H1 (cell line): ENCODE results near the gene GSTT2. TPM values are rescaled to one million over a fixed set of nuclear protein-coding genes. Genes with fewer than 3 reads are reported as not detected.

Experiments
- CTCF ChIA-PET: fragments of 300-600 bp; sonication (Branson Sonifier 250); formaldehyde crosslinking; loops from one replicate; lab custom pipeline; 2021; ENCODE audit not compliant: partially characterized antibody; lab: Charles Lee
- POLR2A ChIA-PET: fragments of 300-600 bp; sonication (Branson Sonifier 250); formaldehyde crosslinking; loops from one replicate; lab custom pipeline; 2021; ENCODE audit warnings: inconsistent platforms; ENCODE audit not compliant: partially characterized antibody; lab: Charles Lee
- DNase-seq, 2 experiments: peaks; one replicate each; pipeline versions ENCODE4 v3.0.0 to v3.0.0-alpha.2; 2010 to 2022; ENCODE audit warnings: low spot score in 2 of 2, low read depth in 1 of 2, mixed read lengths in 1 of 2
- FAIRE-seq: peaks from 2 replicates; lab custom pipeline; 2011; peaks lifted over from hg19 to GRCh38; lab: Jason Lieb, UNC
- H2AFZ ChIP-seq: 2 replicates; pipeline ENCODE4 v1.8.1; 2012; ENCODE audit warnings: low read length, inconsistent platforms
- H2AK5ac ChIP-seq: 2 replicates; pipeline ENCODE4 v1.6.1; 2013; ENCODE audit warnings: low read depth, low read length
- H2BK120ac ChIP-seq: replicated peaks from 2 replicates; pipeline ENCODE3; 2013; ENCODE audit warnings: low read depth, low read length, inconsistent platforms
- H2BK12ac ChIP-seq: 2 replicates; pipeline ENCODE4 v1.6.1; 2013; ENCODE audit warnings: low read depth, low read length
- H2BK15ac ChIP-seq: 2 replicates; pipeline ENCODE4 v1.6.1; 2013; ENCODE audit warnings: low read length
- H2BK20ac ChIP-seq: 2 replicates; pipeline ENCODE4 v1.6.1; 2013; ENCODE audit warnings: low read length
- H2BK5ac ChIP-seq: 2 replicates; pipeline ENCODE4 v1.6.1; 2013; ENCODE audit warnings: low read depth, low read length
- H3K14ac ChIP-seq: 2 replicates; pipeline ENCODE4 v1.6.1; 2013; ENCODE audit warnings: inconsistent platforms; ENCODE audit not compliant: insufficient read length
- H3K18ac ChIP-seq: 2 replicates; pipeline ENCODE4 v1.6.1; 2013; ENCODE audit warnings: low read length; ENCODE audit errors: extremely low read depth
- H3K23ac ChIP-seq: 2 replicates; pipeline ENCODE4 v1.6.1; 2013; ENCODE audit warnings: inconsistent platforms; ENCODE audit not compliant: insufficient read length
- H3K23me2 ChIP-seq: 2 replicates; pipeline ENCODE4 v1.6.1; 2013; ENCODE audit warnings: low read depth, low read length
- H3K27ac ChIP-seq: 2 replicates; pipeline ENCODE4 v1.6.1; 2011; ENCODE audit warnings: low read depth, low read length, inconsistent platforms
- H3K27me3 ChIP-seq, 4 experiments: replicated peaks in 1 of 4; 1 replicate in 1 of 4; 2 replicates in 3 of 4; pipeline versions ENCODE4 v1.6.1 to v1.8.1; 2011 to 2013; ENCODE audit warnings: low read length in 3 of 4, mild to moderate bottlenecking in 3 of 4, inconsistent platforms in 2 of 4, mixed read lengths in 2 of 4, moderate library complexity in 1 of 4; ENCODE audit not compliant: control insufficient read depth in 3 of 4, insufficient read depth in 3 of 4; ENCODE audit errors: extremely low read depth in 1 of 4
- H3K36me3 ChIP-seq, 4 experiments: 2 replicates each; pipeline versions ENCODE4 v1.6.1 to v1.8.1; 2011 to 2013; ENCODE audit warnings: mild to moderate bottlenecking in 4 of 4, low read length in 3 of 4, moderate library complexity in 2 of 4, control low read depth in 1 of 4, inconsistent platforms in 1 of 4; ENCODE audit not compliant: insufficient read depth in 4 of 4, control insufficient read depth in 2 of 4
- H3K4ac ChIP-seq: replicated peaks from 2 replicates; pipeline ENCODE3; 2013; ENCODE audit warnings: low read length, low read depth, mixed read lengths, inconsistent platforms; ENCODE audit not compliant: insufficient read length
- H3K4me1 ChIP-seq, 4 experiments: replicated peaks in 1 of 4; 1 replicate in 1 of 4; 2 replicates in 3 of 4; pipeline versions ENCODE4 v1.6.1 to v1.8.1; 2011 to 2013; ENCODE audit warnings: low read length in 3 of 4, inconsistent platforms in 2 of 4, mixed read lengths in 1 of 4; ENCODE audit not compliant: insufficient read depth in 4 of 4, control insufficient read depth in 3 of 4
- H3K4me2 ChIP-seq, 2 experiments: 2 replicates each; pipeline versions ENCODE4 v1.6.1 to v1.8.1; 2011 to 2013; ENCODE audit warnings: low read depth in 2 of 2, low read length in 2 of 2, control low read depth in 1 of 2, inconsistent platforms in 1 of 2, mild to moderate bottlenecking in 1 of 2; ENCODE audit not compliant: insufficient read depth in 1 of 2
- H3K4me3 ChIP-seq, 4 experiments: fragments of 200-600, 300-600 bp in 1 of 4; sonication (generic), shearing (Covaris generic), sonication (Bioruptor Twin) in 1 of 4; 2 replicates each; pipeline versions ENCODE4 v1.5.1 to v1.8.1; 2011 to 2016; ENCODE audit warnings: low read length in 4 of 4, low read depth in 3 of 4, control low read depth in 2 of 4, inconsistent platforms in 2 of 4, mild to moderate bottlenecking in 2 of 4, mixed read lengths in 1 of 4, moderate library complexity in 1 of 4; ENCODE audit not compliant: insufficient read depth in 2 of 4; ENCODE audit errors: extremely low read depth in 1 of 4
- H3K56ac ChIP-seq: replicated peaks from 2 replicates; pipeline ENCODE3; 2013; ENCODE audit warnings: low read depth, mild to moderate bottlenecking, mixed read lengths, low read length, inconsistent platforms; ENCODE audit not compliant: insufficient read length
- H3K79me1 ChIP-seq: 2 replicates; pipeline ENCODE4 v1.6.1; 2013; ENCODE audit warnings: low read depth, low read length, control low read depth
- H3K79me2 ChIP-seq, 2 experiments: 2 replicates each; pipeline versions ENCODE4 v1.6.1 to v1.8.1; 2012 to 2013; ENCODE audit warnings: low read length in 2 of 2, mild to moderate bottlenecking in 2 of 2, inconsistent platforms in 1 of 2; ENCODE audit not compliant: insufficient read depth in 2 of 2, control insufficient read depth in 1 of 2
- H3K9ac ChIP-seq, 4 experiments: replicated peaks in 1 of 4; 1 replicate in 1 of 4; 2 replicates in 3 of 4; pipeline versions ENCODE4 v1.6.1 to v1.8.1; 2011 to 2013; ENCODE audit warnings: low read depth in 3 of 4, low read length in 3 of 4, control low read depth in 2 of 4, mild to moderate bottlenecking in 2 of 4, moderate library complexity in 2 of 4, inconsistent platforms in 1 of 4; ENCODE audit errors: extremely low read depth in 1 of 4
- H3K9me3 ChIP-seq, 2 experiments: 2 replicates each; pipeline versions ENCODE4 v1.6.1 to v1.8.1; 2012 to 2013; ENCODE audit warnings: mild to moderate bottlenecking in 2 of 2, moderate library complexity in 2 of 2, control low read depth in 1 of 2, inconsistent platforms in 1 of 2, low read depth in 1 of 2, low read length in 1 of 2, mixed read lengths in 1 of 2; ENCODE audit not compliant: insufficient read depth in 2 of 2
- H4K20me1 ChIP-seq, 2 experiments: replicated peaks in 1 of 2; 2 replicates each; pipeline versions ENCODE3 to v1.8.1; 2011 to 2013; ENCODE audit warnings: inconsistent platforms in 2 of 2, low read length in 2 of 2, mild to moderate bottlenecking in 1 of 2; ENCODE audit not compliant: insufficient read depth in 2 of 2, control insufficient read depth in 1 of 2
- H4K5ac ChIP-seq: 2 replicates; pipeline ENCODE4 v1.6.1; 2013; ENCODE audit warnings: low read length, low read depth, mixed read lengths, inconsistent platforms; ENCODE audit not compliant: insufficient read length
- H4K8ac ChIP-seq: 2 replicates; pipeline ENCODE4 v1.8.0; 2013; ENCODE audit warnings: mild to moderate bottlenecking, moderate library complexity, low read length, inconsistent platforms; ENCODE audit not compliant: insufficient read depth; ENCODE audit errors: extremely low read depth
- H4K91ac ChIP-seq: replicated peaks from 2 replicates; pipeline ENCODE3; 2013; ENCODE audit warnings: low read length, mixed read lengths, inconsistent platforms; ENCODE audit not compliant: insufficient read length
- KDM1A ChIP-seq: fragments of 200-600, 300-600 bp; sonication (generic); IDR thresholded peaks from 2 replicates; pipeline ENCODE4 v1.7.1; 2016; ENCODE audit warnings: mild to moderate bottlenecking, low read length, borderline replicate concordance
- SAP30 ChIP-seq: fragments of 300-600 bp; sonication (generic); IDR thresholded peaks from 2 replicates; pipeline ENCODE4 v1.7.1; 2012; ENCODE audit warnings: low read length, moderate library complexity, mild to moderate bottlenecking, inconsistent platforms; ENCODE audit not compliant: insufficient read depth, insufficient replicate concordance
- WGBS, 2 experiments: shearing (Covaris generic) in 1 of 2; methylation state at CpG; one replicate each; pipeline versions ENCODE4 v1.1.6 to v1.1.7; 2013 to 2015; ENCODE audit warnings: low lambda C conversion rate in 2 of 2, mixed read lengths in 2 of 2, inconsistent platforms in 1 of 2, low coverage in 1 of 2, missing lambda C conversion rate in 1 of 2; ENCODE audit not compliant: insufficient replicate concordance in 2 of 2, insufficient coverage in 1 of 2, insufficient read length in 1 of 2; ENCODE audit errors: extremely low coverage in 1 of 2, missing lambda C conversion rate in 1 of 2; 5-methylcytosine and 5-hydroxymethylcytosine counted together
- polyA plus RNA-seq, 7 experiments: library from polyadenylated mRNA; depleted of rRNA in 3 of 7; stranded (reverse) in 5 of 7; unstranded in 2 of 7; fragments of >200 nt in 5 of 7; fragments of 200-250 nt in 2 of 7; gene quantifications; 1 replicate in 5 of 7; 2 replicates in 1 of 7; 4 replicates in 1 of 7; pipeline versions ENCODE4 v1.2.1 to v1.2.3, GENCODE V29; 2011 to 2013; ENCODE audit warnings: missing spikeins in 2 of 7, mixed read lengths in 2 of 7
- total RNA-seq: library from RNA; stranded (reverse); fragmentation: NEBNext Ultra II Directional; extraction: Animal tissue kit (Norgen Biotek cat#: 25700); gene quantifications from 2 replicates; pipeline ENCODE4 v1.2.1, GENCODE V29; 2021

The GSTT2 gene
- total and polyA plus RNA-seq, 2 of the 8 experiments (the other 6 are each of a cell fraction or from before 2014, with no cell fraction given): 1.1 to 1.5 TPM

- CTCF ChIA-PET: no interaction called here
- no peak overlapping the region for H2AK5ac ChIP-seq
- H3K27ac ChIP-seq: 0 out of 2 replicates have a peak overlapping the region, but pooled peaks have one; percentile 47
- FAIRE-seq: no peak
- H2BK12ac ChIP-seq: no peak overlapping the region
- H3K9ac ChIP-seq: peak overlapping the region in 3 of 4 experiments; percentile 46 to 65 (median 59); a peak in 6 of 7 replicates
- no peak overlapping the region for H3K4ac ChIP-seq
- H3K18ac ChIP-seq: 0 out of 2 replicates have a peak overlapping the region, but pooled peaks have one; percentile 84
- no peak overlapping the region for H3K14ac ChIP-seq
- H4K91ac ChIP-seq: peak overlapping the region; percentile 34
- peak overlapping the region; percentile 44; the same call in 1 of the 2 replicates for H2BK5ac ChIP-seq
- H2AFZ ChIP-seq: 0 out of 2 replicates have a peak overlapping the region, but pooled peaks have one; percentile 5
- no peaks in the 10 kb centered on the region for H3K9me3 ChIP-seq
- peak overlapping the region; percentile 55 for H4K5ac ChIP-seq
- POLR2A ChIA-PET: interaction anchor here (1.0 to 1.1 kb wide), 2 partner anchors 8 to 28 kb away, joined by 3 read pairs; no protein-coding TSS in a partner anchor
- no peaks in the 10 kb centered on the region for H4K20me1 ChIP-seq
- no peak overlapping the region for H2BK15ac ChIP-seq
- no peaks in the 10 kb centered on the region for H3K36me3 ChIP-seq
- peak overlapping the region; percentile 86; the same call in 1 of the 2 replicates for H4K8ac ChIP-seq
- 6% methylated on average over 10 of the region's 10 CpGs; no CpG with 5 or more reads in 1 of the 2 experiments for WGBS, 2 experiments
- peak overlapping the region; percentile 71 to 88 (median 81) for H3K4me3 ChIP-seq
- no peak overlapping the region for H3K56ac ChIP-seq
- no peak overlapping the region for H2BK120ac ChIP-seq
- TF ChIP-seq SAP30 (peak; percentile 17), KDM1A (no peak)
- H3K23ac ChIP-seq: no peak overlapping the region
- peaks cover 0 to 40% of the 10 kb centered on the region in 2 experiments; a peak in 2 of 4 replicates for H3K79me2 ChIP-seq
- peaks cover 4% of the 10 kb centered on the region for H3K79me1 ChIP-seq
- peaks cover 6% of the 10 kb centered on the region; the same call in 1 of the 2 replicates for H3K23me2 ChIP-seq
- no peaks in the 10 kb centered on the region; a peak in 1 of 7 replicates for H3K27me3 ChIP-seq
- no peak overlapping the region for H2BK20ac ChIP-seq
- no peak for DNase-seq
- peaks cover 0 to 3% (median 2%) of the 10 kb centered on the region in 4 experiments; a peak in 4 of 7 replicates for H3K4me1 ChIP-seq
- peak overlapping the region; percentile 62 to 76 for H3K4me2 ChIP-seq
Measured at GRCh38 chr22:24011735-24012068, 31.8 kb downstream of the GSTT2 start.
